ENCODE measurements around the gene RPS6KA3. TPM values are rescaled to one million over a fixed set of nuclear protein-coding genes. Genes with fewer than 3 reads are reported as not detected.

Gene RPS6KA3
- total RNA-seq, 1 experiment from 2014 or later: 9.2 TPM

DNA sequence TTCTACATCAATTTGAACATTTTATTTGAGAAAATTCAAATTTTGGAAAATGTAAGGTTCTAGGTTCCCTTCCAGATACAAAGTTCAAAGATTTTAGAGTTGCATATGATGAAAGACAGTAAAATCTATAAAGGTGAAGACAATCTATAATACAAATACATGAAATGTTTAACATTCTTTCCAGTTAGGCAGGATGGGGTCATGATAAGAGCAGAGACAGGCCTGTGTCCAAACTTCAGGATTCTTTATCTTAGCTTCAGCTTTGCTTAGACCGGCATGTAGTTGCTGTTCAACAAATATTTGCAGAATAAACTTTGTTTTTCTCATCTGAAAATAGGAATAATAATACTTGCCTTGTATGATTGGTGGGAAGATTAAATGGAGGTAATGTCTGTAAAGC is 4.5 kb upstream of the RPS6KA3 start:
- no peaks in the 10 kb centered on the region for H3K79me1 ChIP-seq (ENCODE audit: insufficient read depth, low read depth, low read length, poor library complexity, severe bottlenecking)
- no peak overlapping the region for H2BK120ac ChIP-seq (ENCODE audit: low read depth, low read length, poor library complexity, severe bottlenecking)
- no peak overlapping the region for H3K9ac ChIP-seq (ENCODE audit: extremely low read depth, insufficient read length, low read length)
- H4K20me1 ChIP-seq (ENCODE audit: control insufficient read depth, insufficient read depth, insufficient read length): no peaks in the 10 kb centered on the region
- no peak overlapping the region for H3K4me2 ChIP-seq (ENCODE audit: insufficient read depth, insufficient read length, low read length)
- H4K8ac ChIP-seq (replicated peaks; ENCODE audit: insufficient read length, low read depth, low read length): no peak overlapping the region
- H3K79me2 ChIP-seq (ENCODE audit: insufficient read depth, low read length): no peaks in the 10 kb centered on the region
- H3K56ac ChIP-seq (ENCODE audit: insufficient read length, low read depth, low read length): no peak overlapping the region
- no peak overlapping the region for H2BK12ac ChIP-seq (ENCODE audit: insufficient read length, low read depth, low read length)
- H2BK15ac ChIP-seq (ENCODE audit: low read depth, low read length): no peak overlapping the region
- H3K23ac ChIP-seq (ENCODE audit: insufficient read length, low read depth, low read length): no peak overlapping the region
- no peaks in the 10 kb centered on the region for H3K4me1 Mint-ChIP-seq
- no peak overlapping the region for H3K14ac ChIP-seq (ENCODE audit: insufficient read depth, low read length)
- no peak overlapping the region for H3K27ac ChIP-seq (ENCODE audit: insufficient read length, low read depth, low read length)
- peaks cover 3% of the 10 kb centered on the region for H3K23me2 ChIP-seq (ENCODE audit: insufficient read length, low read depth, low read length, poor library complexity, severe bottlenecking)
- no peak overlapping the region for H3K18ac ChIP-seq (ENCODE audit: insufficient read length, low read depth, low read length)
- peaks cover 4% of the 10 kb centered on the region; the same call in 1 of the 2 replicates for H3K27me3 ChIP-seq (ENCODE audit: insufficient read depth, low read length)
- H2BK20ac ChIP-seq (ENCODE audit: low read depth, low read length, poor library complexity, severe bottlenecking): no peak overlapping the region
- H3K27ac Mint-ChIP-seq: no peak overlapping the region
- TF ChIP-seq, protein P1, sequence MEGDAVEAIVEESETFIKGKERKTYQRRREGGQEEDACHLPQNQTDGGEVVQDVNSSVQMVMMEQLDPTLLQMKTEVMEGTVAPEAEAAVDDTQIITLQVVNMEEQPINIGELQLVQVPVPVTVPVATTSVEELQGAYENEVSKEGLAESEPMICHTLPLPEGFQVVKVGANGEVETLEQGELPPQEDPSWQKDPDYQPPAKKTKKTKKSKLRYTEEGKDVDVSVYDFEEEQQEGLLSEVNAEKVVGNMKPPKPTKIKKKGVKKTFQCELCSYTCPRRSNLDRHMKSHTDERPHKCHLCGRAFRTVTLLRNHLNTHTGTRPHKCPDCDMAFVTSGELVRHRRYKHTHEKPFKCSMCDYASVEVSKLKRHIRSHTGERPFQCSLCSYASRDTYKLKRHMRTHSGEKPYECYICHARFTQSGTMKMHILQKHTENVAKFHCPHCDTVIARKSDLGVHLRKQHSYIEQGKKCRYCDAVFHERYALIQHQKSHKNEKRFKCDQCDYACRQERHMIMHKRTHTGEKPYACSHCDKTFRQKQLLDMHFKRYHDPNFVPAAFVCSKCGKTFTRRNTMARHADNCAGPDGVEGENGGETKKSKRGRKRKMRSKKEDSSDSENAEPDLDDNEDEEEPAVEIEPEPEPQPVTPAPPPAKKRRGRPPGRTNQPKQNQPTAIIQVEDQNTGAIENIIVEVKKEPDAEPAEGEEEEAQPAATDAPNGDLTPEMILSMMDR (conservative IDR thresholded peaks at IDR 0.05): no peak
- H4K5ac ChIP-seq (ENCODE audit: insufficient read length, low read depth, low read length): no peak overlapping the region
- no peak overlapping the region for H4K91ac ChIP-seq (ENCODE audit: insufficient read length, low read depth, low read length)
- no peak overlapping the region for H2BK5ac ChIP-seq (ENCODE audit: insufficient read length, low read length)
- no peaks in the 10 kb centered on the region for H3K4me1 ChIP-seq (ENCODE audit: insufficient read depth, low read length)
- H3K4me3 Mint-ChIP-seq: no peak overlapping the region
- WGBS (ENCODE audit: extremely low coverage, insufficient read length, low lambda C conversion rate): no CpG with 5 or more reads among the region's 1 CpG
- no peaks in the 10 kb centered on the region for H3K36me3 Mint-ChIP-seq (ENCODE audit: insufficient read depth in 1 of 3, low read depth in 3 of 3)
- peaks cover 56% of the 10 kb centered on the region for H3K27me3 Mint-ChIP-seq (ENCODE audit: low read depth)
- H3K9me3 ChIP-seq (ENCODE audit: control insufficient read depth, low read depth, low read length): peaks cover 13% of the 10 kb centered on the region
- H3T11ph ChIP-seq (ENCODE audit: low read length): no peak overlapping the region
- H2AK5ac ChIP-seq (ENCODE audit: insufficient read length, low read length): no peak overlapping the region
- peaks cover 39 to 49% of the 10 kb centered on the region in 2 experiments for H3K9me3 Mint-ChIP-seq
- no peak overlapping the region for H2AFZ ChIP-seq (ENCODE audit: low read length)
- no peak for DNase-seq
- no peak overlapping the region for H3K4ac ChIP-seq (ENCODE audit: low read depth, low read length)
